Measurements from ENCODE around the gene ITGB2. TPM values are rescaled to one million over a fixed set of nuclear protein-coding genes. Genes with fewer than 3 reads are reported as not detected.

The ITGB2 gene
- 0.56 to 0.94 TPM (median 0.76 TPM) in 5 replicates for total RNA-seq (2022; extraction: Qiagen RNA extraction)

GRCh38 chr21:44920694-44921604, at the start of gene ITGB2:
Gene ITGB2 (minus strand): TSS chr21:44920899. CDS start chr21:44910782, 10,117 bp downstream.

GRCh38 chr21:44939532-44940115, 18.9 kb upstream of the ITGB2 start, which contains the start of gene SLX9:
Gene SLX9 (plus strand): TSS chr21:44940029. CDS start chr21:44940058, 29 bp downstream.

GRCh38 chr21:44873356-44874239, 47.1 kb downstream of the ITGB2 start, which contains the start of gene PTTG1IP:
Gene PTTG1IP (minus strand): TSS chr21:44873690. CDS start chr21:44873616, 74 bp downstream.

Other genes starting within 250 kb of the ITGB2 start
- gene KRTAP12-1, start 238.7 kb downstream of the ITGB2 start, total RNA-seq (2022; extraction: Qiagen RNA extraction): not detected in 5 replicates
- gene KRTAP10-12, start 223.7 kb downstream of the ITGB2 start, total RNA-seq (2022; extraction: Qiagen RNA extraction): not detected in 5 replicates
- 0.04 TPM in 1 of 5 replicates, not detected in the others for gene TSPEAR, start 209.3 kb downstream of the ITGB2 start, total RNA-seq (2022; extraction: Qiagen RNA extraction)
- 28.1 to 33.5 TPM (median 32.3 TPM) in 5 replicates for gene UBE2G2, start 119.1 kb downstream of the ITGB2 start, total RNA-seq (2022; extraction: Qiagen RNA extraction)
- 58.2 to 69.1 TPM (median 66.8 TPM) in 5 replicates for gene SUMO3, start 102.8 kb downstream of the ITGB2 start, total RNA-seq (2022; extraction: Qiagen RNA extraction)
- gene PTTG1IP, start 47.2 kb downstream of the ITGB2 start, total RNA-seq (2022; extraction: Qiagen RNA extraction): 88.5 to 101 TPM (median 96.8 TPM) in 5 replicates
- 43.8 to 57.8 TPM (median 56.0 TPM) in 5 replicates for gene SLX9, start 19.1 kb upstream of the ITGB2 start, total RNA-seq (2022; extraction: Qiagen RNA extraction)
- 6.6 to 10.8 TPM (median 9.6 TPM) in 5 replicates for gene ADARB1, start 153.7 kb upstream of the ITGB2 start, total RNA-seq (2022; extraction: Qiagen RNA extraction)